ENCODE data around the gene IGSF3.

IGSF3 gene

GRCh38 chr1:116587501-116588227 lies 79.9 kb downstream of the IGSF3 start:
- no peaks in the 10 kb centered on the region for H3K36me3 ChIP-seq (ENCODE audit: control insufficient read depth, insufficient read depth, low read length)
- H3K27me3 ChIP-seq (replicated peaks; ENCODE audit: control insufficient read depth, insufficient read depth, low read length) = no peaks in the 10 kb centered on the region
- DNase-seq (ENCODE audit: extremely low read depth, insufficient read length) = no peak
- no peak overlapping the region for H3K4me3 ChIP-seq (replicated peaks; ENCODE audit: low read depth, low read length)
- TF ChIP-seq, protein P1, sequence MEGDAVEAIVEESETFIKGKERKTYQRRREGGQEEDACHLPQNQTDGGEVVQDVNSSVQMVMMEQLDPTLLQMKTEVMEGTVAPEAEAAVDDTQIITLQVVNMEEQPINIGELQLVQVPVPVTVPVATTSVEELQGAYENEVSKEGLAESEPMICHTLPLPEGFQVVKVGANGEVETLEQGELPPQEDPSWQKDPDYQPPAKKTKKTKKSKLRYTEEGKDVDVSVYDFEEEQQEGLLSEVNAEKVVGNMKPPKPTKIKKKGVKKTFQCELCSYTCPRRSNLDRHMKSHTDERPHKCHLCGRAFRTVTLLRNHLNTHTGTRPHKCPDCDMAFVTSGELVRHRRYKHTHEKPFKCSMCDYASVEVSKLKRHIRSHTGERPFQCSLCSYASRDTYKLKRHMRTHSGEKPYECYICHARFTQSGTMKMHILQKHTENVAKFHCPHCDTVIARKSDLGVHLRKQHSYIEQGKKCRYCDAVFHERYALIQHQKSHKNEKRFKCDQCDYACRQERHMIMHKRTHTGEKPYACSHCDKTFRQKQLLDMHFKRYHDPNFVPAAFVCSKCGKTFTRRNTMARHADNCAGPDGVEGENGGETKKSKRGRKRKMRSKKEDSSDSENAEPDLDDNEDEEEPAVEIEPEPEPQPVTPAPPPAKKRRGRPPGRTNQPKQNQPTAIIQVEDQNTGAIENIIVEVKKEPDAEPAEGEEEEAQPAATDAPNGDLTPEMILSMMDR (IDR thresholded peaks at IDR 0.05; ENCODE audit: insufficient read depth, low read length, poor library complexity, severe bottlenecking) = no peak

GRCh38 chr1:116586741-116587143 lies 80.8 kb downstream of the IGSF3 start:
- Histone ChIP-seq H3K27me3 (replicated peaks; ENCODE audit: control insufficient read depth, insufficient read depth, low read length) (no peaks in the 10 kb centered on the region), H3K4me3 (replicated peaks; ENCODE audit: low read depth, low read length) (no peak overlapping the region), H3K36me3 (ENCODE audit: control insufficient read depth, insufficient read depth, low read length) (no peaks in the 10 kb centered on the region)
- no peak for DNase-seq (ENCODE audit: extremely low read depth, insufficient read length)
- TF ChIP-seq, protein P1 (IDR thresholded peaks at IDR 0.05; ENCODE audit: insufficient read depth, low read length, poor library complexity, severe bottlenecking) = no peak

- TF ChIP-seq, protein P1 (IDR thresholded peaks at IDR 0.05; ENCODE audit: insufficient read depth, low read length, poor library complexity, severe bottlenecking) = no peak
These were observed 81.6 kb downstream of the IGSF3 start for GRCh38 chr1:116585886-116586285.

DNA sequence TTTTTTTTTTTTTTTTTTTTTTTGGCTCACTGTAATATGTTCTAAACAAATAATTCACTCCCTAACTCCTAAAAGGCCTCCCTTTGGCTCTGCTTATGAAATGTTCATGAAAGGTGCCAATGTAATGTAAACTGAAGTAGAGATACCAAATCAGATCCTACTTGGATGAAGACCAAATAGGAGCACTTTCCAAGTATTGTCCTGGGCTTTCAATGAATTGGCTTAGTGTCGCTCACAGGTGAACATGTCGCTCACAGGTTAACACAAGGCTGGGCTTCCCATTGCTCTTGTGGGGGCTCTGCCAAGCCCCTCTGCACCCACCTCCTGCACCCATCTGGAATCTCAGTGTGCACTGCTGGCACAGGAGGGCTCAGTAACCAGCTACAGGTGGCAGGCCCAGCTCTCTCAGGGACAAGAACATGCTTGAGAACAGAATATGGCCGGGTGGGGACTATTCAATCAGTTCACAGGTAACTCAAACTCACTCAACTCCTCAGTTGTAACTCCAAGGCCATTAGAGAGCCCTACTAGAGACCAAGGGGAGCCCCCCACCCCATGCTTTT lies 86.1 kb downstream of the IGSF3 start:
- no peaks in the 10 kb centered on the region for H3K36me3 ChIP-seq (ENCODE audit: control insufficient read depth, insufficient read depth, low read length)
- no peak for DNase-seq (ENCODE audit: extremely low read depth, insufficient read length)
- TF ChIP-seq, protein P1 (IDR thresholded peaks at IDR 0.05; ENCODE audit: insufficient read depth, low read length, poor library complexity, severe bottlenecking) = no peak
- H3K27me3 ChIP-seq (replicated peaks; ENCODE audit: control insufficient read depth, insufficient read depth, low read length) = no peaks in the 10 kb centered on the region
- H3K4me3 ChIP-seq (replicated peaks; ENCODE audit: low read depth, low read length) = no peak overlapping the region

More at GRCh38 chr1:116585886-116586285, 81.6 kb downstream of the IGSF3 start:
- Histone ChIP-seq H3K36me3 (ENCODE audit: control insufficient read depth, insufficient read depth, low read length) (no peaks in the 10 kb centered on the region), H3K27me3 (replicated peaks; ENCODE audit: control insufficient read depth, insufficient read depth, low read length) (no peaks in the 10 kb centered on the region), H3K4me3 (replicated peaks; ENCODE audit: low read depth, low read length) (no peak overlapping the region)
- no peak for DNase-seq (ENCODE audit: extremely low read depth, insufficient read length)

DNA sequence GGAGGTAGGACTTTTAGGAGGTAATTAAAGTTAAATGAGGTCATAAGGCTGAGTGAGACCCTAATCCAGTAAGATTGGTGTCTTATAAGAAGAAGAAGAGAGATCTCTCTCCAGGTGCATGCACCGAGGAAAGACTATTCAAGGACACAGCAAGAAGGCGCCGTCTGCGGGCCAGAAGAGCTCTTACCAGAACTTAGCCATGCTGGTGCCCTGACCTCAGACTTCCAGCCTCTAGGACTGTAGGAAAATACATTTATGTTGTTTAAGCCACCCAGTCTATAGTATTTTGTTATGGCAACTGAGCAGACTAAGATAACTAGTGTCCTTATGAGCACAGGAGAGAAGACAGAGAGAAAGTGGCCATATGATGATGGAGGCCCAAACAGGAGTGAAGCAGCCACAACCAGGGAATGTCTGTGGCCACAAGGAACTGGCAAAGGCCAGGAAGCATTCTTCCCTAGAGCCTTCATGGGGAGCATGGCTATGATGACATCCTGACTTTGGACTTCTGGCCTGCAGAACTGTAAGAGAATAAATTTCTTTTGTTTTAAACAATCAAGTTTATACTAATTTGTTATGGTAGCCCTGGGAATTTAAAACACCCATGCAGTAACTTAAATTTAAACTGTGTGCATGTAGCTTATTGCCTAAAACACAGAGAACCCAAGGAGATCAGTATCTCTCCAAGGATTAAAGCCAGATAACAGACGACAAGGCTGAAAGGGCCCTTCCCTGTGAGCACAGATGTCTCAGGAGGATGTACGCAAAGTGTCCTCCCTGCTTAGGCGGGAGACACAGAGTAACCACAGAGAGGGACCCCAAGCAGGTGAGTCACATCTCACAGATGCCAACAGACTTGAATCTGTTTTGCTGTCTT lies 86.8 kb downstream of the IGSF3 start:
- no peak for DNase-seq (ENCODE audit: extremely low read depth, insufficient read length)
- TF ChIP-seq, protein P1 (IDR thresholded peaks at IDR 0.05; ENCODE audit: insufficient read depth, low read length, poor library complexity, severe bottlenecking) = no peak
- Histone ChIP-seq H3K4me3 (replicated peaks; ENCODE audit: low read depth, low read length) (no peak overlapping the region), H3K36me3 (ENCODE audit: control insufficient read depth, insufficient read depth, low read length) (no peaks in the 10 kb centered on the region), H3K27me3 (replicated peaks; ENCODE audit: control insufficient read depth, insufficient read depth, low read length) (no peaks in the 10 kb centered on the region)

Measured in GM06990 (cell line).